GM18511 (cell line): ENCODE measurements around the gene UMODL1.
"Not testable (repeated sequence)": the region's sequence is repeated elsewhere in the genome, so short reads cannot be mapped to it uniquely, and the experiment has no call there.

Experiments used
- ATAC-seq: cut with Tn5 transposase; IDR thresholded peaks from one replicate; pipeline ENCODE4 v1.9.1; 2021; ENCODE audit warnings: mild to moderate bottlenecking, moderate library complexity; ENCODE audit not compliant: unreplicated experiment

The UMODL1 gene

GRCh38 chr21:42059721-42060120 lies 11.4 kb upstream of the UMODL1 start:
- ATAC-seq: no peak

- no peak for ATAC-seq
These were observed 11.0 kb upstream of the UMODL1 start for GRCh38 chr21:42060166-42060565.

GRCh38 chr21:42061195-42061985 lies 9.7 kb upstream of the UMODL1 start:
- ATAC-seq: peak; percentile 54

- ATAC-seq: no peak
These were observed 9.2 kb upstream of the UMODL1 start for GRCh38 chr21:42061986-42062235.

- peak; percentile 67 for ATAC-seq
These were observed 8.7 kb upstream of the UMODL1 start for GRCh38 chr21:42062236-42063022.

GRCh38 chr21:42063191-42063570 lies 7.9 kb upstream of the UMODL1 start:
- ATAC-seq: peak; percentile 25

- ATAC-seq: peak; percentile 44
These were observed 7.3 kb upstream of the UMODL1 start for GRCh38 chr21:42063571-42064521.

- no peak for ATAC-seq
These were observed 4.6 kb upstream of the UMODL1 start for GRCh38 chr21:42066521-42066920.

GRCh38 chr21:42067531-42068255 lies 3.4 kb upstream of the UMODL1 start:
- ATAC-seq: no peak

- no peak for ATAC-seq
These were observed 2.9 kb upstream of the UMODL1 start for GRCh38 chr21:42068256-42068545.

GRCh38 chr21:42068592-42068991 lies 2.5 kb upstream of the UMODL1 start:
- ATAC-seq: no peak

- ATAC-seq: no peak
These were observed 1.8 kb upstream of the UMODL1 start for GRCh38 chr21:42069327-42069726.

- ATAC-seq: no peak
These were observed 1.3 kb upstream of the UMODL1 start for GRCh38 chr21:42069843-42070242.

GRCh38 chr21:42073145-42074099 lies 2.3 kb downstream of the UMODL1 start:
- ATAC-seq: no peak

GRCh38 chr21:42075686-42076471 lies 4.8 kb downstream of the UMODL1 start:
- ATAC-seq: no peak

- ATAC-seq: peak; percentile 96
These were observed 6.6 kb downstream of the UMODL1 start for GRCh38 chr21:42077685-42078238.

GRCh38 chr21:42078247-42079007 lies 7.3 kb downstream of the UMODL1 start:
- ATAC-seq: not testable (repeated sequence)
